ENCODE results near the gene LRIT1.

The LRIT1 gene

DNA sequence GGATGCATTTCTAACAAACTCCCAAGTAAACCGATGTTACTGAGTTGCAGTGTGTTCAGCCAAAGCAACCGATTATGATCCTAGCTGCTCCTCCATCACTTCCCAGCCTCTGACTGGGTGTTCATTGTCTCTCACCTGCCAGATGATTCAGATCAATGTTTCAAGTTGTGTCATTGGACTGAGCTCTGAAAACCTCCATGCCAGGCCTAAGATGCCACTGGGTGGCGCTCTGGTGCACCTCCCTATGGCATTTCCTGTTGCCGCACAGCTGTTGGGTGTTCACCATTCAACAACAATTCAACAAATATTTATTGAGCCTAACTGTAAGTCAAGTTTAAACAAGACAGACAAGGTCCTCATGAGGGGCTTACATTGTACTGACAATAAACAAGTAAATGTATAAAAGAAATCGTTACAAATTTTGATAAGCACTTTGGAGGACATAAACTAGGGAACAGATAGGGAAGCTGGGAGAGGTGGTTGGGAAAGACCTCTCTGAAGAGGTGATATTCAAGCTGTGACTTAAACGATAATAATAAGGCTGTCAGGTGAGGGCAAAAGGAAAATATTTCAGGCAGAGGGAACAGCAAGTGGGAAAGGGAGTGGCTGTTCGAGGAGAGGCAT, 26.3 kb upstream of the LRIT1 start:
- Histone ChIP-seq H3K27ac (no peak overlapping the region), H3K36me3 (ENCODE audit: insufficient read depth, low read length) (no peaks in the 10 kb centered on the region), H3K9me3 (ENCODE audit: low read depth, low read length) (no peaks in the 10 kb centered on the region), H3K9ac (ENCODE audit: insufficient read length) (no peak overlapping the region), H3K4me3 (no peak overlapping the region)
- DNase-seq (ENCODE audit: low read depth, low spot score) = no peak
- no peak for TF ChIP-seq POLR2AphosphoS5 (IDR thresholded peaks at IDR 0.05; ENCODE audit: borderline replicate concordance, low read depth, low read length)
- no peak for TF ChIP-seq EZH2 (IDR thresholded peaks at IDR 0.05)
- no peak for TF ChIP-seq FOXP2 (optimal IDR thresholded peaks at IDR 0.05; ENCODE audit: control extremely low read depth, extremely low read length, insufficient read depth)

DNA sequence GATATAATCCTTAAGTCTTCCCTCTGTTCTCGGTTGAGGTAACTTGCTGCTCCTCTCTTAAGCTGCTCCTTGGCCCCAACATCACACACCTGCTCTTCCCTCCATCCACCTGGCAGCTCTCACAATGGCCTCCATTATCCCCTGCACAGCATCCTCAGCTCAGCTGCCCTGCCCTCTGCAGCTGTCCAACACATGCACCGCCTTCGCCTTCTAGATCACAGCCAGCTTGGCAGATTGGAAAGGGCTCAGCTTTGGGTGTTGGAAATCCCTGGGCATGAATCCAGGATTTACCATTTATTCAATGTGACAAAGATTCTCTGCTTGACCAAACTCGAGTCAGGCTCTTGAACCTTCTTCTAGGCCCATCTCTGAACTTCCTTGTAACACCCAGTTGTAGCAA, 24.1 kb upstream of the LRIT1 start:
- Histone ChIP-seq H3K36me3 (ENCODE audit: insufficient read depth, low read length) (no peaks in the 10 kb centered on the region), H3K4me3 (no peak overlapping the region), H3K9ac (ENCODE audit: insufficient read length) (no peak overlapping the region), H3K27ac (no peak overlapping the region), H3K9me3 (ENCODE audit: low read depth, low read length) (no peaks in the 10 kb centered on the region)
- TF ChIP-seq POLR2AphosphoS5 (IDR thresholded peaks at IDR 0.05; ENCODE audit: borderline replicate concordance, low read depth, low read length) (no peak), EZH2 (IDR thresholded peaks at IDR 0.05) (no peak)
- DNase-seq (ENCODE audit: low read depth, low spot score) = no peak

DNA sequence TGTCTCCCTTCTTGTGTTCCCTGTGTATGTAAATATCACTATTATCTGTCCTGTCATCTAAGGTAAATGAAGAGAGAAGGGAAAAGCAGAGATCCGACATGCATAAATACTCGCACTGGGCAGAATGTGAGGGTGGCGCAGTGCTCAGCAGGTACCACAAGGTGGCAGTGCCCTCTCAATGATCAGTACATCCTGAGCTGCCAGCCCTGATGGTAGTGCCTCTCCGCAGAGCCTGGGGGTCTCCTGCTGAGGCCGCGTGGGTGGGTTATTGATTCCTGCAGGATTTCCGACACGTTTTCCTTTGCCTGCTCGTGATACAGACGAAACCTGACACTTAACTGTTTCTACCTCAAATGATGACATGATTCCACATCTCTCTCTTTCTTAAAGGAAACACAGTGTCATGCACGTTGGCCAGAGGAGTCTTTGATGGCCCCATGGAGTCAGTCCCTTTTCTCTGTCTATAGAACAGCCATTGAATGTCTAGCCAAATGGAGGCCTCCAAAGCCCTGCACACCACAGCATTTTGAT, 23.3 kb upstream of the LRIT1 start:
- Histone ChIP-seq H3K4me3 (no peak overlapping the region), H3K27ac (no peak overlapping the region), H3K9ac (ENCODE audit: insufficient read length) (no peak overlapping the region), H3K36me3 (ENCODE audit: insufficient read depth, low read length) (no peaks in the 10 kb centered on the region), H3K9me3 (ENCODE audit: low read depth, low read length) (no peaks in the 10 kb centered on the region)
- TF ChIP-seq EZH2 (IDR thresholded peaks at IDR 0.05) (no peak), FOXP2 (optimal IDR thresholded peaks at IDR 0.05; ENCODE audit: control extremely low read depth, extremely low read length, insufficient read depth) (no peak), POLR2AphosphoS5 (IDR thresholded peaks at IDR 0.05; ENCODE audit: borderline replicate concordance, low read depth, low read length) (no peak)
- DNase-seq (ENCODE audit: low read depth, low spot score) = peak; percentile 0

DNA sequence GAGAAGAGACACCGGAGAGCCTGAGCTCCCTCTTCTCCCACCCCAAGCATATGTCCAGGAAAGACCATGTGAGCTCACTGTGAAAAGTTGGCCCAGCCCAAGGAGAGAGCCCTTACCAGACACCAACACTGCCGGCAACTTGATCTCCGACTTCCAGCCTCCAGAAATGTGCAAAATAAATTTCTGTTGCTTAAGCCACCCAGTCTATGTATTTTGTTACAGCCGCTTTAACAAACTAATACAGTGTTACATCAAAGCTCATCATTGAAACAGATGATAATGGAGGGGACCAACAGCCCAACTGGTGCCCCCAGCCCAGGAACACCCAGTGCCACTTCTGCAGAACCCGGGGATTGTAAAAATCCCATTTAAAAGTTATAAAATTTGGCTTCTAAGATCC, 22.4 kb upstream of the LRIT1 start:
- Histone ChIP-seq H3K9me3 (ENCODE audit: low read depth, low read length) (no peaks in the 10 kb centered on the region), H3K27ac (no peak overlapping the region), H3K36me3 (ENCODE audit: insufficient read depth, low read length) (no peaks in the 10 kb centered on the region), H3K9ac (ENCODE audit: insufficient read length) (no peak overlapping the region), H3K4me3 (no peak overlapping the region)
- DNase-seq (ENCODE audit: low read depth, low spot score) = no peak
- no peak for TF ChIP-seq EZH2 (IDR thresholded peaks at IDR 0.05)
- TF ChIP-seq POLR2AphosphoS5 (IDR thresholded peaks at IDR 0.05; ENCODE audit: borderline replicate concordance, low read depth, low read length) = no peak
- no peak for TF ChIP-seq FOXP2 (optimal IDR thresholded peaks at IDR 0.05; ENCODE audit: control extremely low read depth, extremely low read length, insufficient read depth)

- Histone ChIP-seq H3K27ac (no peak overlapping the region), H3K9ac (ENCODE audit: insufficient read length) (no peak overlapping the region), H3K9me3 (ENCODE audit: low read depth, low read length) (no peaks in the 10 kb centered on the region), H3K36me3 (ENCODE audit: insufficient read depth, low read length) (no peaks in the 10 kb centered on the region), H3K4me3 (no peak overlapping the region)
- no peak for TF ChIP-seq FOXP2 (optimal IDR thresholded peaks at IDR 0.05; ENCODE audit: control extremely low read depth, extremely low read length, insufficient read depth)
- TF ChIP-seq EZH2 (IDR thresholded peaks at IDR 0.05) = no peak
- no peak for TF ChIP-seq POLR2AphosphoS5 (IDR thresholded peaks at IDR 0.05; ENCODE audit: borderline replicate concordance, low read depth, low read length)
- DNase-seq (ENCODE audit: low read depth, low spot score) = no peak
Observed at GRCh38 chr10:84262190-84262956, 21.0 kb upstream of the LRIT1 start.

DNA sequence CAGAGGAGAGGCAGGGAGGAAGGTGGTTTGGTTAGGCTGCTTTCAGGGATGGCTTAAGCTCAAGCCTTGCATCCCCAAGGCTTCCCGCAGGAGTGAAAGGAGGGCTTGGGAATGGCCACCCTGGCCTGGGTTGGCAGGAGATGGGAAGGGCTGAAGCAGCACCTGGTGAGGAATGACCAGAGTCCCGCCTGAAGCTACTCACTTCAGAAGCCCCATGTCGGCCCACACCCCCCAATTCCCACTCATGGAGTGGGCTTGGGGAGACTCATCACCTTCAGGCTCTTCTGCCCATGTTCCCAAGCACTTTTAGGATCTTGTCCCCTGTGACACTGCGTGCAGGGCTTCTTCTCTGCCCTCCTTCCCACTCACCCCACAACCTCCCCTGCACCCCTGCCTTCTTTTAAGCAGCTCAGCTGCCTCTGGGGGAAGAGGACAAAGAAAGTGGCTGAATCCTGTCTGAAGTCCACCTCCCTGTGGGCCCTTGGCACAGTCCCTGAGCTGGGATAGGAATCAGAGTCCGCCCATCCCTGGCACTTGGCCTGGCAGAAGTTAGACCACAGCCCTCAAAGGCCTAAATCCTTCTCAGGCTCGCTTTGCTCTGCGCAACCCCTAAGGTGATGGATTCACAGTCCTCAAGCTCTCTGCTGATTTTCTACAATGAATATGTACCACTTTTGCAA, 20.0 kb upstream of the LRIT1 start:
- Histone ChIP-seq H3K27ac (no peak overlapping the region), H3K9me3 (ENCODE audit: low read depth, low read length) (no peaks in the 10 kb centered on the region), H3K9ac (ENCODE audit: insufficient read length) (no peak overlapping the region), H3K36me3 (ENCODE audit: insufficient read depth, low read length) (no peaks in the 10 kb centered on the region), H3K4me3 (no peak overlapping the region)
- DNase-seq (ENCODE audit: low read depth, low spot score) = no peak
- TF ChIP-seq FOXP2 (optimal IDR thresholded peaks at IDR 0.05; ENCODE audit: control extremely low read depth, extremely low read length, insufficient read depth) (no peak), POLR2AphosphoS5 (IDR thresholded peaks at IDR 0.05; ENCODE audit: borderline replicate concordance, low read depth, low read length) (no peak), EZH2 (IDR thresholded peaks at IDR 0.05) (no peak)

DNA sequence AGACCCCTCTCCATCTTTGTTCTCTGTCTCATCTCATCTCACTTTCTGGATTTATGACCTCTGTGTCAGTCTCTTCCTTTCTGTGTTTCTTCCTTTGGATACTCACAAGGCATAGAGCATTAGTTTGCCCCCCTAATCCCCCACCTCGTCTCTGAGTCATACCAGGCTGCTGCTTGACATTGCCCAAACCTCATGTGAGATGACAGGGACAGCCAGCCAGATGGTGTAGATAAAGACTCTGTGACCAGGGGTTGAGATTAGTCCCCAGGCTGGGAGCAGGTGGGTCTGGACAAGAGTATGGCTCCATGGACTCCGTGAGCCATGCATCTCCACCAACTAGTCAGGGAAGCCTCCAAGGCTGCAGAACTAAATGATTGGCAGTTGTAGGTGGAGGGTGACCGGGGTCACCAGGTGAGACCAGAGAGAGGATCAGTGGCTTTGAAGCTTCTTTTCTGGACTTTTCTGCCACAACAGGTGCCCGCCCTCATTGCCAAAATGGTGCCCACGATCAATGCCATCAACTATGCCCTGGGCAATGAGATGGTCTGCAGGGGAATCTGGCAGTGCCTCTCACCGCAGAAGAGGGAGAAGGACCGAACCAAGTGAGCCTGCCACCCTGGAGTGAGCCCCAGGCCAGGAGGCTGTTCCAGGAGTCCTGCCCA, 16.8 kb upstream of the LRIT1 start:
- Histone ChIP-seq H3K36me3 (ENCODE audit: insufficient read depth, low read length) (no peaks in the 10 kb centered on the region), H3K9me3 (ENCODE audit: low read depth, low read length) (no peaks in the 10 kb centered on the region), H3K27ac (no peak overlapping the region), H3K9ac (ENCODE audit: insufficient read length) (no peak overlapping the region), H3K4me3 (no peak overlapping the region)
- TF ChIP-seq EZH2 (IDR thresholded peaks at IDR 0.05) (no peak), FOXP2 (optimal IDR thresholded peaks at IDR 0.05; ENCODE audit: control extremely low read depth, extremely low read length, insufficient read depth) (no peak), POLR2AphosphoS5 (IDR thresholded peaks at IDR 0.05; ENCODE audit: borderline replicate concordance, low read depth, low read length) (no peak)
- DNase-seq (ENCODE audit: low read depth, low spot score) = no peak

Measured in SK-N-MC (cell line).